Gastroesophageal sphincter (tissue), 4 donors: ENCODE data around the gene DYNC1I1. TPM values are rescaled to one million over a fixed set of nuclear protein-coding genes. Genes with fewer than 3 reads are reported as not detected.

Experiments
- ATAC-seq: fragments of 150-250 bp; one replicate; pipeline ENCODE4 v1.9.1; 2016; ENCODE audit warnings: mild to moderate bottlenecking, moderate library complexity
- H3K27ac ChIP-seq, 4 donors: fragments of 200-600 bp; sonication (generic) in 3 of 4; 1 replicate in 3 of 4; 2 replicates in 1 of 4; pipeline ENCODE4 v1.5.1; 2016 to 2019
- H3K27me3 ChIP-seq: fragments of 200-600 bp; sonication (generic); one replicate; pipeline ENCODE4 v1.5.1; 2019
- H3K36me3 ChIP-seq, 2 donors: fragments of 200-600 bp; sonication (generic); one replicate each; pipeline ENCODE4 v1.5.1; 2019; ENCODE audit warnings: control low read depth in 1 of 2
- H3K4me1 ChIP-seq, 3 donors: fragments of 200-600 bp; sonication (generic); 1 replicate in 2 of 3; 2 replicates in 1 of 3; pipeline ENCODE4 v1.5.1; 2016 to 2019; ENCODE audit warnings: control low read depth in 2 of 3
- H3K4me3 ChIP-seq, 2 donors: fragments of 200-600 bp; sonication (generic); one replicate each; pipeline ENCODE4 v1.5.1; 2019; ENCODE audit warnings: mild to moderate bottlenecking in 1 of 2, moderate library complexity in 1 of 2
- H3K9me3 ChIP-seq, 3 donors: fragments of 200-600 bp; sonication (generic); one replicate each; pipeline ENCODE4 v1.5.1; 2017 to 2019; ENCODE audit warnings: control low read depth in 2 of 3
- CTCF ChIP-seq, 4 experiments: fragments of 200-600 bp in 2 of 4; fragments of 450-650 bp in 2 of 4; sonication (generic) in 1 of 4; IDR thresholded peaks; one replicate each; pipeline ENCODE4 v1.5.1; 2017 to 2019; ENCODE audit warnings: antibody characterized with exemption in 4 of 4, mild to moderate bottlenecking in 2 of 4, moderate library complexity in 2 of 4
- EP300 ChIP-seq: sonication (generic); formaldehyde crosslinking; IDR thresholded peaks from one replicate; pipeline ENCODE4 v1.6.1; 2017; ENCODE audit warnings: antibody characterized with exemption, mild to moderate bottlenecking
- POLR2A ChIP-seq, 2 donors: fragments of 450-650 bp; IDR thresholded peaks; one replicate each; pipeline ENCODE4 v1.6.1; 2017; ENCODE audit warnings: antibody characterized with exemption in 2 of 2, mild to moderate bottlenecking in 2 of 2, moderate library complexity in 1 of 2
- POLR2AphosphoS5 ChIP-seq: sonication (generic); formaldehyde crosslinking; IDR thresholded peaks from one replicate; pipeline ENCODE4 v1.6.1; 2017; ENCODE audit warnings: antibody characterized with exemption
- WGBS, 2 donors: methylation state at CpG; one replicate each; pipeline ENCODE4 v1.1.5; 2018; ENCODE audit warnings: low coverage in 1 of 2; 5-methylcytosine and 5-hydroxymethylcytosine counted together
- total RNA-seq, 4 donors: library from RNA; depleted of rRNA; stranded (reverse); fragments of >200 nt; gene quantifications; one replicate each; pipeline ENCODE4 v1.1.0, GENCODE V29; 2016

Gene DYNC1I1
- total RNA-seq, 4 donors from 2014 or later, result 7.6 to 23.8 (median 18.2) TPM

- no peaks in the 10 kb centered on the region for H3K4me1 ChIP-seq
- H3K27ac ChIP-seq, result no peak overlapping the region
- no peak overlapping the region for H3K4me3 ChIP-seq
- H3K9me3 ChIP-seq, result no peaks in the 10 kb centered on the region
- ATAC-seq, result no peak
- no peaks in the 10 kb centered on the region for H3K27me3 ChIP-seq
- 25 to 31% methylated on average over 4 of the region's 4 CpGs for WGBS, 2 donors
- no peak for TF ChIP-seq CTCF (IDR thresholded peaks at IDR 0.05)
- TF ChIP-seq POLR2AphosphoS5, result no peak
- no peak for TF ChIP-seq POLR2A (IDR thresholded peaks at IDR 0.05)
- no peak for TF ChIP-seq EP300
- H3K36me3 ChIP-seq, result no peaks in the 10 kb centered on the region
These were observed 74.7 kb downstream of the DYNC1I1 start for GRCh38 chr7:95847061-95847460.

GRCh38 chr7:95859429-95859828 lies 87.1 kb downstream of the DYNC1I1 start:
- TF ChIP-seq CTCF (IDR thresholded peaks at IDR 0.05), result no peak
- no peak for TF ChIP-seq POLR2AphosphoS5
- TF ChIP-seq POLR2A (IDR thresholded peaks at IDR 0.05), result no peak
- TF ChIP-seq EP300, result no peak
- Histone ChIP-seq H3K9me3 (peaks cover 0 to 6% (median 0%) of the 10 kb centered on the region in 3 donors), H3K4me1 (peaks cover 0 to 5% (median 0%) of the 10 kb centered on the region in 3 donors), H3K27ac (no peak overlapping the region), H3K4me3 (no peak overlapping the region), H3K27me3 (no peaks in the 10 kb centered on the region), H3K36me3 (no peaks in the 10 kb centered on the region)
- no peak for ATAC-seq
- WGBS, 2 donors, result no CpG with 5 or more reads among the region's 1 CpG

- TF ChIP-seq EP300 (no peak), CTCF (IDR thresholded peaks at IDR 0.05) (no peak)
- WGBS, 2 donors, result 52 to 54% methylated on average over 2 of the region's 2 CpGs
- no peak overlapping the region for H3K27ac ChIP-seq
- H3K27me3 ChIP-seq, result no peaks in the 10 kb centered on the region
- ATAC-seq, result no peak
- H3K9me3 ChIP-seq, result peaks cover 0 to 6% (median 0%) of the 10 kb centered on the region in 3 donors
- H3K4me1 ChIP-seq, result peaks cover 0 to 5% (median 0%) of the 10 kb centered on the region in 3 donors
- H3K4me3 ChIP-seq, result no peak overlapping the region
- H3K36me3 ChIP-seq, result no peaks in the 10 kb centered on the region
These were observed 88.7 kb downstream of the DYNC1I1 start for GRCh38 chr7:95861041-95861440.

- WGBS, 2 donors, result 17 to 33% methylated on average over 1 to 2 of the region's 2 CpGs
- H3K27me3 ChIP-seq, result no peaks in the 10 kb centered on the region
- H3K27ac ChIP-seq, result no peak overlapping the region
- H3K4me1 ChIP-seq, result peaks cover 0 to 5% (median 0%) of the 10 kb centered on the region in 3 donors
- no peak for ATAC-seq
- H3K4me3 ChIP-seq, result no peak overlapping the region
- TF ChIP-seq POLR2A (IDR thresholded peaks at IDR 0.05) (no peak), POLR2AphosphoS5 (no peak), CTCF (IDR thresholded peaks at IDR 0.05) (no peak), EP300 (no peak)
- H3K36me3 ChIP-seq, result no peaks in the 10 kb centered on the region
- peaks cover 0 to 6% (median 0%) of the 10 kb centered on the region in 3 donors for H3K9me3 ChIP-seq
These were observed 91.3 kb downstream of the DYNC1I1 start for GRCh38 chr7:95863623-95864022.

GRCh38 chr7:95865716-95866371 lies 93.5 kb downstream of the DYNC1I1 start:
- TF ChIP-seq EP300, result no peak
- no peak for TF ChIP-seq POLR2AphosphoS5
- no peak for TF ChIP-seq CTCF (IDR thresholded peaks at IDR 0.05)
- TF ChIP-seq POLR2A (IDR thresholded peaks at IDR 0.05), result no peak
- H3K4me3 ChIP-seq, result no peak overlapping the region
- no peak for ATAC-seq
- WGBS, 2 donors, result 56 to 66% methylated on average over 7 to 9 of the region's 9 CpGs
- no peaks in the 10 kb centered on the region for H3K27me3 ChIP-seq
- H3K36me3 ChIP-seq, result no peaks in the 10 kb centered on the region
- no peak overlapping the region for H3K27ac ChIP-seq
- H3K9me3 ChIP-seq, result no peaks in the 10 kb centered on the region
- peaks cover 0 to 5% (median 0%) of the 10 kb centered on the region in 3 donors for H3K4me1 ChIP-seq
